GM10847 (cell line): ENCODE measurements around the gene MARK2.

Experiments used
- POLR2A ChIP-seq: IDR thresholded peaks from 2 replicates; pipeline ENCODE4 v1.6.1; 2011; ENCODE audit not compliant: insufficient read length; ENCODE audit errors: extremely low read depth

Gene MARK2

GRCh38 chr11:63817758-63818498 is 21.0 kb upstream of the MARK2 start:
- no peak for TF ChIP-seq POLR2A

GRCh38 chr11:63818609-63819008 is 20.3 kb upstream of the MARK2 start:
- no peak for TF ChIP-seq POLR2A

- TF ChIP-seq POLR2A: no peak
Measured at GRCh38 chr11:63821411-63821810, 17.5 kb upstream of the MARK2 start.

GRCh38 chr11:63826471-63827190 is 12.3 kb upstream of the MARK2 start:
- no peak for TF ChIP-seq POLR2A

- no peak for TF ChIP-seq POLR2A
Measured at GRCh38 chr11:63829823-63830489, 9.0 kb upstream of the MARK2 start.

- no peak for TF ChIP-seq POLR2A
Measured at GRCh38 chr11:63831326-63831725, 7.6 kb upstream of the MARK2 start.

- TF ChIP-seq POLR2A: no peak
Measured at GRCh38 chr11:63832336-63832735, 6.6 kb upstream of the MARK2 start.

- TF ChIP-seq POLR2A: no peak
Measured at GRCh38 chr11:63833048-63833447, 5.9 kb upstream of the MARK2 start.

GRCh38 chr11:63834535-63835157 is 4.3 kb upstream of the MARK2 start:
- TF ChIP-seq POLR2A: no peak

GRCh38 chr11:63835158-63835545 is 3.8 kb upstream of the MARK2 start:
- no peak for TF ChIP-seq POLR2A

GRCh38 chr11:63837027-63837688 is 1.8 kb upstream of the MARK2 start:
- TF ChIP-seq POLR2A: no peak

GRCh38 chr11:63837739-63838138 is 1.2 kb upstream of the MARK2 start:
- TF ChIP-seq POLR2A: no peak

- TF ChIP-seq POLR2A: no peak
Measured at GRCh38 chr11:63838150-63838677, 696 bp upstream of the MARK2 start.

GRCh38 chr11:63839508-63840355 is 822 bp downstream of the MARK2 start:
- TF ChIP-seq POLR2A: no peak
